AG08395 (cell line): ENCODE results near the gene EYA3.
A peak's percentile ranks its signal among the peaks of the same experiment; 100 is the strongest.

Experiments used
- DNase-seq: peaks from one replicate; pipeline ENCODE4 v3.0.0; 2012; ENCODE audit warnings: mixed read lengths, low spot score

Gene EYA3

DNA sequence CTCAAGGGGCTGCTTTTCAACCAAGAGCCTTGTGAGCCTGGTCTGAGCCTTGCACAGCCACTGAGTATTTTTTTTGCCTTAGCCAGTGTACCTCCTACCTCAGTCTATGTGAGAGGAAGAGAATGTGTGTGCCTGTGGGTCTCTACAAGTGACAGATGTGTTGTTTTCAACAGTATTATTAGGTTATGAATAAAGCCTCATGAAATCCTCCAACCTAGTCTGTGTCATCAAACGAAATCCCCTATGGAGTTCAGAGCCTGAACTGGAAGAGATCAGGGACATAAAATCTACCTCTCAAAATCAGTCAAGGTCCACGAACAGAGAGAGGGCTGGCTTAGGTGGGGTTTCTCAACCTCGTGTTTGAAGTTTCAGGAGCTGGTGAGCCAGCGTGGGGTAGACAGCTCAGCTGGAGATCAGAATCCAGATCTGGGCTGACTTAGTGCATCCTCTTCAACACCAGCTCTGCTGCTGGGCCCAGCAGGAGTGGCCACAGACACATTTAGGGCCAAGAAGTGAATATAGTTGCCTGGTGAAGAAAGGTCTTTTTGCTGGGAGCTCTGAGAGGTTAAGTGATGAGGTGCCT is 120.4 kb downstream of the EYA3 start:
- DNase-seq, result no peak

DNA sequence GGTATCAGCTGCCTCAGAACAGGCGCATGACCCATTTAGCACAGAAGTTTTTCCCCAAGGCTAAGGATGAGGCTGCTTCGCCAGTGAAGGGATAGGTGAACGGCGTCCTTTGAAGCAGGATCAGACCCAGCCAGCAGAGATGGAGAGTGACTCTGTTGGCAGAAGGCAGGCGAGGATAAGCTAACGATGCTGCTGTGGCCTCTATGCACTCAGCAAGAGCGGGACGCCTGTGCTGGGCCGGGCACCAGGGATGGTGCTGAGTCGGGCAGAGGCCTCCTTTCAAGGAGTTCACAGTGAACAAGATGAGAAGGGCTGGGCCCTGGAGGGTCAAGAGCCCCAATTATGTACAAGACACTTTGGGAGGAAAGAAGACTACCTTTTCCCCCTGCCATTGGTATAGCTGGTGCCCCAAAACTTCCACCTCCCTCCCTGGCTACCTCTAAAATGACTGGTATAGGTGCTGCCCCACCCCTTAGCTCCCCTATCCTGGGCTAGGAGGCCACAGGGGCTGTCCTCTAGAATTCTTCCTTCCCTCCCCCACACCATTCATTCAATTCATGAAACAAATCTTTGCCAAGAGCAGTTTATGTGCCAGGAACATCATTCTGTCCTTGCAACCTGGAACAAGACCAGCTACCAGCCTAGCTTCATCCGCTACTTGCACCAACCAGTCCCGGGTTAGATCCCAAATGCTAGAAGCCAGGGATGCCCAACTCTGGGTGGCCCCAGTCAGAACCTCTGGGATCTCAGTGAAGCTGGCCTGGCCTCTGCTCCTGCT is 121.1 kb downstream of the EYA3 start:
- DNase-seq, result no peak

DNA sequence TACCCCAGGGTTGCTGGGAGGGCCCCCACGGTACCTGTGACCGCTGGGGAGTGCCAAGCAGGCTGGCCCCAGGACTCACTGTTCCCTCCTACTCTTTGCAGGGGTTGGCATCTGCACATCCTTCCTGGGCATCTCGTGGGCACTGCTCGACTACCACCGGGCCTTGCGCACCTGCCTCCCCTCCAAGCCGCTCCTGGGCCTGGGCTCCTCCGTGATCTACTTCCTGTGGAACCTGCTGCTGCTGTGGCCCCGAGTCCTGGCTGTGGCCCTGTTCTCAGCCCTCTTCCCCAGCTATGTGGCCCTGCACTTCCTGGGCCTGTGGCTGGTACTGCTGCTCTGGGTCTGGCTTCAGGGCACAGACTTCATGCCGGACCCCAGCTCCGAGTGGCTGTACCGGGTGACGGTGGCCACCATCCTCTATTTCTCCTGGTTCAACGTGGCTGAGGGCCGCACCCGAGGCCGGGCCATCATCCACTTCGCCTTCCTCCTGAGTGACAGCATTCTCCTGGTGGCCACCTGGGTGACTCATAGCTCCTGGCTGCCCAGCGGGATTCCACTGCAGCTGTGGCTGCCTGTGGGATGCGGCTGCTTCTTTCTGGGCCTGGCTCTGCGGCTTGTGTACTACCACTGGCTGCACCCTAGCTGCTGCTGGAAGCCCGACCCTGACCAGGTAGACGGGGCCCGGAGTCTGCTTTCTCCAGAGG is 121.9 kb downstream of the EYA3 start:
- no peak for DNase-seq

DNA sequence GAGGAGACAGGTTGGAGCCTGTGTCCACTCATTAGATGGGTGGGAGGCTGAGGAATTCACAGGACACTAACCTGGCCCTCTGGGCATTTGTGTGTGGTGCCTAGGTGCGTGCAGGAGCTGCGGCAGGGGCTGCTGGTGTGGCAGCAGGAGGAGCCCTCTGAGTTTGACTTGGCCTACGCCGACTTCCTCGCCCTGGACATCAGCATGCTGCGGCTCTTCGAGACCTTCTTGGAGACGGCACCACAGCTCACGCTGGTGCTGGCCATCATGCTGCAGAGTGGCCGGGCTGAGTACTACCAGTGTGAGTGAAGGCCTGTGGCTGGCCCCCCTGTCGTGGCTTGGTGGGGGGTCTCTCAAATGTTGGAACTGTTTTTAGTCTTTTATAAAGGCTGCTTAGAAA is 125.0 kb downstream of the EYA3 start:
- no peak for DNase-seq

DNA sequence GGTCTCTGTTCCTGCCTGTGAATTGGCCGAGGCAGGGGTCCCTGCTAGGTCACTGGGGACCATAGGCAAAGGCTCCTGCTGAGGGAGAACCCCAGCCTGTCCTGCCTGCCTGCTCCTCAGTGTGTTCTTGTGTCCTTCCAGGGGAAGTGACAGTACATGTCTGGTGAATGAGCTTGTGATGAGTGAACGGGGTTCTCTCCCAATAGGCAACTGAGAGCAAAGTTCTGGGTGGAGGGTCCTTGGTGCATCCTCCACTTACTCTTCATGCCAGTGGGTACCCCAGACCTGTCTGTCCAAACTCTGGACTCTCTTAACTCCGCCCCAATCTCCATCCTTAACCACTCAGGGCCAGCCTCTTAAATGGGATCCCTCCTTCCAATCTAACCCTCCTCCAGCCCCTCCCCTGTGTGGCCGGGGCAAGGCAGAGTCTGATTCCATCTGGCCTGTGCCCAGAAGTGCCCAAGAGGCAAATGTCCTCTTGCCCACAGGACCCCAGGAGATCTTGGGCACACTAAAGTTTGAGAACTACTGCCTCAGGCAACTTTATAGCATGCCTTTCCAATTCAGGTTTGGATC is 126.7 kb downstream of the EYA3 start:
- peak; percentile 22 for DNase-seq

DNA sequence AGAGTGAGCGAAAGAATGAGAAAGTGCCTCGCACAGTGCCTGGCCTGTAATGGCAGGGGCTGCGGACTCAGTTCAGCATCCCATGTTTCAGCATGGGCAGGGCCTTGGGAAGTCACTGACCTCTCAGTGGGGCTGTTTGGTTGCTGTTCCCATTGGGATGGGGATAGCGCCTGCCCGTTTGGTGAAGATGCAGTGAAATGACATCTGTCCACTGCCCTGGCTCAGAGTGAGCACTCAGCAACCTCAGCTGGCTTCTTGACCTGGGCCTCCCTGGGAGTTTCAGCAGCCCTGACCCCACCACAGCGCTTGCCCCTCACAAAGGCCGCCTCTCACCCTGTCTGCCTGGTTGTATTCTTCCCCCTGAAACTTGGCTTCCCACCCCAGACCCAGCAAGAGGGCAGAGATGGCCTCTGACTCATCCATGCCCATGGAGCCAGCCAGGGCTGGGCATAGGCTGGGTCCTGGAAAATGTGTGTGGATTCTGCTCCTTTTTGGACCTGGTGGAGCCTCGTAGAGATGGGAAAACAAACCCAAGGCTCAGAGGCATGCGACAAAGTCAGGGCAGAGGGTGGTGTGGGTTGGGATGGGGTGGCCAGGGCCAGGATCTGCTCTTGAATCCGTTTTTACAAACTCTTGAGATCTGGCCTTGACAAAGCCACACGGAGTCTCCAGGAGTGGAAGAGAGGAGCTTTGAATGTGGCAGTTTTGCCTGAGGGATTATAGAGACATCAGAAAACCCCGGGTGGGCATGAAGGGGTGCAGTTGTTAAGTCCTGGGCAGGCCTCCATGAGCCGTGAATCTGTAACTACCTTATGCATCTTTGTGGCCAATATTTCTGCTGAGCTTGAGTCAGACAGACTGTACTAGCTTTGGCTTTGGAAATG is 127.4 kb downstream of the EYA3 start:
- DNase-seq, result peak; percentile 61

DNA sequence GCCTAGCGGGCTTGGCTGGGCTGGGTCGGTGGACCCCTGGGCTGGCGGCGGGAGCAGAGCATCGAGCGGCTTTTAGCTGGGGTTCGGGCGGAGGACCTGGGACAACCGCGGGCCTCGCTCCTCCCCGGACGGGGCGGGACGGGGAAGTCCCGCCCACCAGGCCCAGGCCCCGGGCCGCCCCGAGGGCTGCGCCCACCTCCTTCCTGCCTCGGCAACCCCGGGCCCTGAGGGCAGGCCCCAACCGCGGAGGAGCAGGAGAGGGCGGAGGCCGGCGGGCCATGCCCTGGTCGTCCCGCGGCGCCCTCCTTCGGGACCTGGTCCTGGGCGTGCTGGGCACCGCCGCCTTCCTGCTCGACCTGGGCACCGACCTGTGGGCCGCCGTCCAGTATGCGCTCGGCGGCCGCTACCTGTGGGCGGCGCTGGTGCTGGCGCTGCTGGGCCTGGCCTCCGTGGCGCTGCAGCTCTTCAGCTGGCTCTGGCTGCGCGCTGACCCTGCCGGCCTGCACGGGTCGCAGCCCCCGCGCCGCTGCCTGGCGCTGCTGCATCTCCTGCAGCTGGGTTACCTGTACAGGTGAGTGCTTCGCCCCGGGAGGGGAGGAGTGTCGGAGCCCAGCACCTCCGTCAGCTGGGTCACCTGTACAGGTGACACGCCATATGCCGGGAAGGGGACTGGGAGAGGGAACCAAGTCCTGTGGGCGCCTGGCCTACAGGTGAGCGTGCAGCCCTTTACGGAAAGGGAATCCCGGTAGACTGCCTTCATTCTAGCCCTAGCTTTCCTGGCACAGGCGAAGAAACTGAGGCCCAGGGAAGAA is 128.4 kb downstream of the EYA3 start, which contains the start of gene XKR8:
XKR8 (plus strand) TSS at position 182 of the 812 bp plus-strand sequence; CDS start at position 279, 97 bp downstream.
- DNase-seq, result peak; percentile 94

DNA sequence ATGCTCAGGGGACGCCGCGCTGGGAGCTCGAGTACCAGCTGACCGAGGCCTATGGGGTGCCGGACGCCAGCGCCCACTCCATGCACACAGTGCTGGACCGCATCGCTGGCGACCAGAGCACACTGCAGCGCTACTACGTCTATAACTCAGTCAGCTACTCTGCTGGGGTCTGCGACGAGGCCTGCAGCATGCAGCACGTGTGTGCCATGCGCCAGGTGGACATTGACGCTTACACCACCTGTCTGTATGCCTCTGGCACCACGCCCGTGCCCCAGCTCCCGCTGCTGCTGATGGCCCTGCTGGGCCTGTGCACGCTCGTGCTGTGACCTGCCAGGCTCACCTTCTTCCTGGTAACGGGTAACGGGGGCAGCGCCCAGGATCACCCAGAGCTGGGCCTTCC is 129.9 kb downstream of the EYA3 start:
- DNase-seq, result no peak

DNA sequence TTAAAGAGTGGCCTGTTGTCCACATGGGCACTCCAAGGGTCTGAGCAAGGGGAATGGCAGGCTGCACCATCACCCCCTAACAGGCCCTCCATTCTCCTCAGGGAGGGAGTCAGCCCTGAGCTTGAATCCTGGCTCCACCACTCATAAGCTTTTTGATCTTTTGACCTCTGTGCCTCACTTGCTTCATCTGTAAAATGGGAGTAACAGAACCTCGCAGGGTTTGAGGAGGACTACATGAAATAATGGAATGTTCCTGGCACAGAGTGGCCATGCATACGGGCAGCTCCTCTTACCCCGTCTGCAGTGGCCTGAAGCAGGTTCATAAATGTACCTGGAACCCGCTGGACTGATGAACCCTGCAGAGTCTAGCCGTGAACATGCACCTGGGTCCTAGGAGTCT is 130.8 kb downstream of the EYA3 start:
- no peak for DNase-seq

DNA sequence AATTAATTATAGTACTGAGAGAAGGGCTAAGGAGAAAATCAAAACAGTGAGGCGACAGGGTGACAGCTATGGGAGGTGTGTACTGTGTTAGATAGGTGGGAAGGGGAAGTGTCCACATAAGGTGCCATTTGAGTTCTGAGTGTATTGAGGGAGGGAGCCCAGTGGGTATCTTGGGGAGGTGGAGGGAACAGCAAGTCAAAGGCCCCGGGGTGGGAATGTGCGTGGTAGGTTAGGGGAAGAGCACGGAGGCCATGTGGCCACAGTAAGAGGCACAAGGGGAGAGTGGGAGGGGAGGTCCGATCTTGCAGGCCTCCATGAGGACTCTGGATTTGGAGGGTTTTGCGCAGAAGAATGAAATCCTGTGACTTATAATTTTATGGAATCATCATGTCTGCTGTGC is 131.6 kb downstream of the EYA3 start:
- DNase-seq, result no peak

DNA sequence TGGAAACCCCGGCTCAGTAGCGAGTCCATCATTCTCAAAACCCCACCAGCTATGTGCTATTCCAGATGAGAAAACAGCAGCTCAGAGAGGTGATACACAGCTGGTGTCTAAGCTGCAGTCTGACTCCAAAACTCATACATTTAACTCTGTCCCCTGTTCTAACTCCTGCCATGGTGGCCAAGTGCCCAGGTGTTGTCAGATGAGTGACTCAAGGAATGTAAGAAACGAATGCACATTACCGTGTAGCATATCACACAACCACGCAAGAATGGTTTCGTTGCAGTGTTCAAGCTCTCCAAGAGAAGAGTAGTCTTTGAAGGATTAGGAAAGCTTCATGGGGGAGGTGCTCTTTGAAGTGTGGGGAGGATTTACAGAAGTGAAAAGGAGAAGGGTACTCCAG is 133.3 kb downstream of the EYA3 start:
- no peak for DNase-seq

DNA sequence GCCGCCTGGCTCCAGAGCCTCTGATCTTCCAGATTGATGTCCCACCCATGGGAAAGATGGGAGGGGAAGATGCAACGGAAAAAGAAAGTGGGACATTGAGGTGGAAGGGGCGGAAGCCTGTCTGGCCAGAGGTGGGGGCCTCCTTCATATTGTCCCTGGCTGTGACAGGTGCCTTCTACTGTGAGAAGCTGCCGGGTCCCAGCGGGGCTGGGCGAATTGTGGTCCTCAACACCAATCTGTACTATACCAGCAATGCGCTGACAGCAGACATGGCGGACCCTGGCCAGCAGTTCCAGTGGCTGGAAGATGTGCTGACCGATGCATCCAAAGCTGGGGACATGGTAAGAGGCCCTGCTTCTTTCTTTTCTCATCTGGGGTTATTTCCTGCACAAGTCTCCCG is 134.2 kb downstream of the EYA3 start:
- no peak for DNase-seq

DNA sequence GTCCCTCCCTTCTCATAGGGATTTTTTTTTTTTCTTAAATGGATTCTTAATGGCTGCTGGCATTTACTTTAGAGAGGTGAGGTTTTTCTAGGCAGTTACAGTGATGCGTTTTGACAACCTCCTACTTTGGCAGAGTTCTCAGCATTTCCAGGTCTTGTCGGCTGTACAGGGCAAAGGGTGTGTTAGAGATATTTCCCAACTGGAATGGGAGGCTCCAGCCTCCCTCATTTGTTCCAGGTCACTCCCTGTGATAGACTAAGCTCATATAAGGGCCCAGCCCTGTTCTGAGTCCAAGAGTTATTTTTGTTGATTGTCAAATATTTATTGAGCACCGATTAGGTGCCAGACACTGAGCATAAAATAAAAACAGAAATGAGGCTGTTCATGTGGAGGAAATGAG is 136.3 kb downstream of the EYA3 start:
- DNase-seq, result no peak

DNA sequence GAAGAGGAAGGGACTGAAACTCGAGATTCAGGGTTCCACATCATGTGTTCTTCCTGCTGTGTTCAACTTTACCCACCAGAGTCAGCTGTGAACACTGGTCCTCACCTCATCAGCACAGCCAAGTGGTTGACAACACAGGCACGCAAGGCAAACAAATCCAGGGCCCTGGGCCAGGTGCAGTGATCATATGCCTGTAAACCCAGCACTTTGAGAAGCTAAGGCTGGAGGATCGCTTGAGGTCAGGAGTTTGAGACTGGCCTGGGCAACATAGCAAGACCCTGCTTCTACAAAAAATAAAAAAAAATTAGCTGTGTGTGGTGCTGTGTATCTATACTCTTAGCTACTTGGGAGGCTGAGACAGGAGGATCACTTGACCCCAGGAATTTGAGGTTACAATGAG is 137.0 kb downstream of the EYA3 start:
- DNase-seq, result no peak

DNA sequence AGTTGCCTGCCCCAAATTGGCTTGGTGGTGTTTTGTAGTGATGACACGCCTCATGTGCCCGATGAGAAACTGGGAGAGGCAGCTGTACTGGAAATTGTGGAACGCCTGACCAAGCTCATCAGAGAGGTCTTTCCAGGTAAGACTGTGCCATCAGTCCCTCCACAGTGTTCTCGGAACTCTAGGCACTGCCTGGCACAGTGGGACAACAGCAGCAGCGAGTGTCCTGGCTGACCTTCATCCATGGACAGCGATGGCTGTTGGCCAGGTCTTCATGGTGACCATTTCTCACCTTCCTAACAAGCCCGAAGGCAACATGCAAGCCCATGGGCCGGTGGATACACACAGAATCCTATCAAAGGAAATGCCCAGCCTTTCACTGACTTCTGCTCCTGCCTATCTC is 139.4 kb downstream of the EYA3 start:
- DNase-seq, result no peak

DNA sequence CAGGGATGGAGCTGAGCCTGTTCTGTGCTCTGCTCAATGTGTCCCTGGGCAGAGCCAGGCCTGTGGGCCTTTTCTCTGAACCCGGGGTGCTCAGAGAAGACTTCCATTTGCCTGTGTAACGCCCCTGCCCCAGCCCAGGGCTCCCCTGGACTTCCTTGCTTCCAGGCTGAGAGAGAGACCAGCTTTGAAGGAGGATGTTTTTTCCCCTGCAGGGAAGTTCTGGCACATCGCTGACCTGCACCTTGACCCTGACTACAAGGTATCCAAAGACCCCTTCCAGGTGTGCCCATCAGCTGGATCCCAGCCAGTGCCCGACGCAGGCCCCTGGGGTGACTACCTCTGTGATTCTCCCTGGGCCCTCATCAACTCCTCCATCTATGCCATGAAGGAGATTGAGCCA is 143.4 kb downstream of the EYA3 start:
- no peak for DNase-seq

DNA sequence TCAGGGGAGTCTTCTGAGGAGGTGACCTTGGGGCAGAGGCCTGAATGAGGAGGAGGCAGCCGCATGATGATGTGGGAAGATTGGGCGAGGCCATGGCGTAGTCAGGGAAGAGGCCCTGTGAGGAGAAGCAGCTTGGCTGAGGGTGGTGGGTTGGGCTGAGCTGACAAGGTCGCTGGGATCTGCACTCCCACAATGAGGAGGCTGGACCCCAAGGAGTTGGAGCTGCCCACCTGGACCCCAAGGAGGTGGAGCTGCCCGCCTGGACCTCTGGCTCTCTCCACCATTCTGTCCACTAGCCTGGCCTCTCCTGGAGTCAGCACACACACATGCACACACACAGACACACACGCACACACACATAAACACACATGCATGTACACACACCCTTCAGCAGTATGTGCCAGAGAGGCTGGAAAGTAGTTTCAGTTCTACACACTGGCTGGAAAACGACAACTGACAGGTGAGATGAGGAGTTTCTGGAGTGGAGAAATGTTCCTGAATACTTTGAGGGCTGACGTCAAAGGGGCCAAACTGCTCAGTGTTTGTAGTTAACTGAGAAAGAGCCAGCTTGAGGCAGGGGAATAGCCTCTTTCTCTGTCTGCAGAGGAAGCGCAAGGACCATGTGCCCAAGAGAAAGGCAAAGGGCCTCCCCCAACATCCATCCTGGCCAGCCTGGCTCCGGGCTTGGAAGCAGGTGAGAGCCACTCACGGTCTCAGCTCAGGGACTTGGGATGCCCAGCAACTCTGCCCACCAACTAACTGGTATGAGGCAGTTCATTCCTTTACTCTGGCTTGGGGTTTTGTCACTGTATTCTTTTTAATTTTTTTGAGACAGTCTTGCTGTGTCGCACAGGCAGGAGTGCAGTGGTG is 146.5 kb downstream of the EYA3 start:
- DNase-seq, result no peak

DNA sequence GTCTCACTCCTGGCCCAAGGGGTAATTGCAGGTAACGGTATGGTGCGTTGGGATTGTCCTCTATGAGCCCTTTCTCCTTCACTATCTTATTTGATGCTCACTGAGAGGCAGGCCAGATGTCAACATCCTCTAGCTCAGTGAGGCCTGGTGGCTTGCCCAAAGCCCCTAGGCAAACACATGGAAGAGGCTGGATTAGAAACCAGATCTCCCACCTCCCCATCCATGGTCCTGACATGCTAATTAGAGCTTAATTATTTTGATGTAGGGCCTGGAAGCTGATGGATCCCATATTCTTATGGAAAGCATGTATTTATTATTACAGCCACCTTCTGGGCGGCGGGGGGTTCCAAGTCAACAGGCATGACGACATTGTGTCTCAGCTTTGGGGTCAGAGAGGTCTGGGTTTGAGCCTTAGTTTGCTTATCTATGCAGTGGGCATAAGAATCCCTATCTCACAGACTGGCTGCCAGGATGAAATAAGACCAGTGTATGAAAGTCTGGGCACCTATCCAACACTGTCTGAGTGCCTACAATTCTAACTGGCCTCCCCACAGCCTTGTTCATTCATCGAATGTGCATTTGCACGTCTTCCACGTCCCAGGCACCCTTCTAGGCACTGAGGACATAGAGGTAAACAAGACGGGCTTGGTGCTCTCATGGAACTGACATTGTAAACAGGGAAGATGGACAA is 147.4 kb downstream of the EYA3 start:
- DNase-seq, result no peak

DNA sequence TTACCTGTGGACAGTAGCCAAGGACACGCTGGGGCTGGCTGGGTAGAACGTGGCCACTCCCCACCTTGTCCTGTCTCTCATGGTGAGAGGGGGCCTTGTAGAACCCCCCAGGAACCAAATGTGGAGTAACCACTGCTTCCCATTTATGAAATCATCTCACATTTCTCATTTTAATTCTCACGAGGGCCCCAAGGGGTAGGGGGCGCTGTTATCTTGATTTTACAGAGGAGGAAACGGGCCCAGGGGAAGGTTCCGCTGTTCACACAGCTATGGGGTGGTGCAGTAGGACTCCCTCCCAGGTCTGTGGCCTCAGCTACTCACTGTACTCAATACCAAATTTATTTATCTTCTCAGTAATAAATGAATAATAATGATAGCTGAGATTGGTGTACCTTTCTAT is 148.1 kb downstream of the EYA3 start:
- peak; percentile 34 for DNase-seq
